HG03095 (cell line): ENCODE results near the gene ITGB6.

Experiments
- ATAC-seq: cut with Tn5 transposase; IDR thresholded peaks from one replicate; pipeline ENCODE4 v1.9.1; 2021; ENCODE audit warnings: moderate library complexity; ENCODE audit not compliant: unreplicated experiment

ITGB6 gene

DNA sequence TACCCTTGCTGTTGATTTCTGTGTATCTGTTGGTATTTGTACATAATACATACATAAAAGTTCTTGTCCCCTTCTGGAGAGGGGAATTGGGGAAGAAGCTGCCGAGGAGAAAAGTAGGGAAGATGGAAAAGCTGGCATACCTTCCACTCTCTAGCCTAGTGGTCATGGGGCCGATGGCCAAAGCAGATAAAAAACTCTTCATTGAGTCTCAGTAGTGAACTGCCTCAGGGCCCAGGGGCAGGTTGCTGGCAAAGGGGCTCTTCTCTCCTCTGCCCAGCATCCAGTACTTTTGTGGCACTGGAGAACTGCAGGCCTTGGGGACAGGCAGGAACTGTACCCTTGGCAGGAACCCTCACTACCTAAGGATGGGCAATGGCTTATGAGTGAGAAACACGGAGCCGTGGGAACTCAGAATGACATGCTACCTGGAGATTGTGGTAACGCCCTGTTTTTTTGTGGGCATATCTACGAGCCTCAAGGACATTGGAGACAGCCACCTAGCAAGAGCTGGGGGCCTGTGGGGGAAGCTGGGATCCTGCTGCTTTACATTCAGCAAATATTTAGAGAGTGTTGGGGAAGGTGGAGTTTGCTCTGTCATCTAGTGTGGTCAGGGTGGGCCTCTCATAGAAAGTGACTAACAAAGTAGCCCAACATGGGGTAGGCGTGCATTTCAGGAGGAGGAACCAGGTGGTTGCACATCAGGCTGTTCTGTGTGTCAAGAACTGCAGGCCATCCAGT lies 22.6 kb upstream of the ITGB6 start:
- ATAC-seq, result no peak

DNA sequence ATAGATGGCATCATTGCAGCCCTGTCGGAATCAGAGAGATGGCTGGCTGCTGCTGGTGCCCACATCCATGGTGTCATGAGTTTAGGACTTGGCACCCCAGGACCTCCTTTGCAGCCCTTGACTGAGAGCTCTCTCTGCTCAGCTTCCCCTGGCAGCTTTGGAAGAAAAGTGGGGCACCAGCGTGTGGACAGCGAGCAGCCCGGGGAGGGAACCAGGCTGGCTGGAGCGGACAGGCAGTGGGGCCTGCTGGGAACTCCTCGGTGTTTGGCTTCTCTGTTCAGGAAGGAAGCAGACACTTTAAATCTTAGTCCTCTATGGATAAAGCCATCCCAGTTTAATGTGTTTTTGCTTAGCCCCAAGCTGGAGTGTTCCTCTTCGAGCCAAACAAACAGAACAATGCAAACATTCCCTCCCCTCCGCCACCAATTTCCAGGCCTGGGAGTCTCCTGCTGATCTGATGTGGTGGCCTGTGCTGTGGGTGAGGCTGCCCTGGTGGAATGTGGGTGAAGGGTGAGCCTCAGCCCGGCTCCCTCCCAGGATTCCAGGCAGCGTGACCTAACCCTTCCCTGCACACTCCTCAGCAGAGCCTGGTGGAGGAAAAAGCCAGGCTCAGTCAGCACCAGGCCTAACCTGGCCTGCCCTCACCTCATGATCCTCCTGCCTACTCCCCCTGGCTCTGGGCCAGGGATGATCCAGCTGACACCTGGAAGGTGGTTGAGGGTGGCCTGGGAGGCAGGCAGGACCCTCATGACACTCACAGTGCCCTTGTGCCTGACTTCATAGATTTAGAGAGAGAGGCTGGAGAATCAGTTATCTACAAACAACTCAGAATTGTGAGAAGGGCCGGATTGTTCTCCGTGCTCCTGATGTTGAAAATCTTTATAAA lies 21.6 kb upstream of the ITGB6 start:
- no peak for ATAC-seq

DNA sequence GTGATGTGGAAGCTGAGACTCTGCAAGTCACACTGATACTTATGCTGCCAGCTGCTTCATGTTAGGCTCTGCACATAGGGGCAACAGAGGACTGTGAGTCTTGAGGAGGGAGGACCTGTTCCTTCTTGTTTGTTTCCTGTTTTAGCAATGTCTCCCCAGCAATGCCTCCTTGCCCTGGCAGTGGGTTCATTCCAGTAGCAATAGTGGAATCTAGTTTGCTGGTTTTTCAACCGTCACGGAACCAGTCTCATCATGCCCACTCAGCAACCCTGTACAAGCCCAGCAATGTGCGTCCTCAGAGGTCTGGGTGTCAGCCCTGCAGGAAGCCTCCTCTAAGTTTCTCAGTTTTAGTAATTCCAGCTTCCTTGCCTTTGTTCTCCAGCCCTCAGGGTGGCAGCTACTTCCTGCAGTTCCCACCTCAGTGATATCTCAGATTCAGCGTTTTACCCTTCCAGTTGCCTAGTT lies 20.5 kb upstream of the ITGB6 start:
- no peak for ATAC-seq

- no peak for ATAC-seq
These were observed 20.0 kb upstream of the ITGB6 start for GRCh38 chr2:160220026-160220425.

- no peak for ATAC-seq
These were observed 14.7 kb upstream of the ITGB6 start for GRCh38 chr2:160214461-160215445.

GRCh38 chr2:160213511-160213910 lies 13.4 kb upstream of the ITGB6 start:
- no peak for ATAC-seq

GRCh38 chr2:160210599-160211138 lies 10.6 kb upstream of the ITGB6 start:
- peak; percentile 94 for ATAC-seq

DNA sequence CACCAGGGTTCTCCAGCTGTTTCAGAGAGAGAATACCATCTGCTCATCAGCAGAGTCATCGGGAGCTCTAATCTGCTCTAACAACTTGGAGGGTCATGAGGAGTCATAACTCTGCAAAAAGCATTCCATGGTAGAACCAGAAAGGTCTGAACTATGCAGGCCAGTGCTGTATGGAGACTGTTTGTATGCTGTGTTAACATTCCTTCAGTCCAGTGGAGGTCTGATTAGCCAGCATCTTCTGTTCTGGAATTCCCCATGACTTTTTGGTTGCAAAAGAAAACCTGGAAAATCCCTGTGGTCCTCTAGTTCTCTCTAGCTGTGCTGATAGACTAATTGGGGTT lies 9.4 kb upstream of the ITGB6 start:
- no peak for ATAC-seq

DNA sequence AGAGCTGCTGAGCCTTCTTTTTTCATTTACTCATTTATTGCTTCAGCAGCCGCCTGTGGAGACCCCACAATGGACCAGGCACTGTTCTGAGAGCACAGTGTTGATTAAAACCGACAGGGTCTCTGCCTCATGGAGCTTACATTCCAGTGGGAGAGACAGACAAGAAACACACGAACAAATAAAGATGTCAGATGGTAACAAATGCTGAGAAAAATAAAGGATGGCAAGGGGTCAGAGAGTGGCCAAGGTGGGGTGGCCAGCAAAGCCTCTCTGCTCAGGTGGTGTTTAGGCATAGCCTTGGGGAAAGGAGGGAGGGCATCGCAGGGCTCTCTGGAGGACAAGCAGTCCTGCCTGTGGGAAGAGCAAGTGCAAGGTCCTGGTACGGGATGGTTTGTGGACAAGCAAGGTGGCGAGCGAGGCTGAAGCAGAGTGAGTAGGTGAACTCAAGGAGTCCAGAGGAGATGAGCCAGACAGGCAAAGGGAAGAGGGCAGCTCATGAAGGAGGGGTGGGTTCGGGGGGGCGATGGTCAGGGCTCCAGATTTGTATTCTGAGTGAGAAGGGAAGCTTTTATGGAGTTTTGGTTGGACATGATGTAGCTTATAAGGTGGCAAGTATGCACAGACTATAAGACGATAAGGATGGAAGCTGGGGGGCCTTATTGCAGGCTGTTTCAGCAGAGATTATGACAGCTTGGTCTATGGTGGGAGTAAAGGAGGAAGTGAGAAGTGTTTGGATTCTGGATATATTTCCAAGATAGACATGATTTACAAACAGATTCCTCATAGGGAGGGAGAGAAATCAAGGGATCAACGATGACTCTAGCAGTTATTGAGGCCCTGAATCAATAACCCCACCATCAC lies 8.8 kb upstream of the ITGB6 start:
- ATAC-seq, result no peak

DNA sequence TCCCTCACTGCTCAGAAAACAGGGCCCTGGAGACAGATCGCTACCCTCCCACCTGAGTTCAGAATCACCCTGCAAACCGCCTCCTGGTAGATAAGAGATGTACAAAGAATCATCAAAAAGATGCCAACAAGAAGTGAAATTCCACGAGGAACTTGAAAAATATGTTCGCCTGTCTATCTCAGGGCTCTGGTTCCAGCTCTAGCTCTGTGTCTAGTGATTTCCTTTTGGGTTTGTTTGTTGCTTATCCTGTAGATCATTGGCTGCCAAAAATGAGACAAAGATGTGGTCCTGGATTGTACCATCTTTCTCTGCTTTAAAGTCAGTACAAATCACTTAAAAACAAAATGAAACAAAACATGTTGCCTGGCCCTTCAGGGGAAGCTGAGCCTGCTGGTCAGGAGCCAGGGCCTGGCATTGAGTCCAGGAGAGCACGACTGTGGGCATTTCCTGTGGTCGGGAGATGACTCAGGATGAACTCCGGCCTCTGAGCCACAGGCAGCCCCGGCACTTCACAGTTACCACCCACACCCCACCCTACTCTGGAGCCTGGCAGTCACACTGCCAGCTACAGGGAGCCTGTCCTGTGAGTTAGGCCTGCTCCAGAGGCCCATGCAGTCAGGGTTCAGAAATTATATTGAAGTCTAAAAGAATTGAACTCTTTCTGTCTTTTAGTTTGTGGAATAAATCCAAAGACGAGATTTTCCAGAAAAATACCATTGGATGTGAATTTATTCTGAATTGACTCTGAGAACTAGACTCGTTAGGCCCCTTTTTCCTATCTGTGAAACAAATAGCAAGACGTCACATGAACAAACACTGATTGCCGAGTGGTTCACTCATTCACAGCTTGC lies 8.0 kb upstream of the ITGB6 start:
- ATAC-seq, result no peak

DNA sequence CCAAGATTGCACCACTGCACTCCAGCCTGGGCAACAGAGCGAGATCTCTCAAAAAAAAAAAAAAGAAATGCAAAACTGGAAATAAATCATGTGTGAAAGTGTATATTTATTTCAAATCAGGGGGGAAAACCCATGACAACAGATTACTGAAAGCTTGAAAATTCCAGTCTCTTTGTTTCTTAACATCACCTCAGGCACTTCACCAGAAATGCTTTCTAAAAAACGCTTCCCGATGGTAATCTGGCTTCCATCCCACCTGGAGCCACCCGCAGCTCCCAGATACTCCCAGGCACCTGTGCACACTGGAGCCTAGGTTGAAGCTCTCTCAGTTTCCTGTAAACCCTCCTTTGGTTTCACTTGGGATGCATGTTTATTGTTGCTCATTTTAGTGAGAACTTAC lies 7.2 kb upstream of the ITGB6 start:
- ATAC-seq, result no peak

GRCh38 chr2:160206436-160206835 lies 6.4 kb upstream of the ITGB6 start:
- no peak for ATAC-seq

GRCh38 chr2:160205505-160205904 lies 5.4 kb upstream of the ITGB6 start:
- no peak for ATAC-seq

DNA sequence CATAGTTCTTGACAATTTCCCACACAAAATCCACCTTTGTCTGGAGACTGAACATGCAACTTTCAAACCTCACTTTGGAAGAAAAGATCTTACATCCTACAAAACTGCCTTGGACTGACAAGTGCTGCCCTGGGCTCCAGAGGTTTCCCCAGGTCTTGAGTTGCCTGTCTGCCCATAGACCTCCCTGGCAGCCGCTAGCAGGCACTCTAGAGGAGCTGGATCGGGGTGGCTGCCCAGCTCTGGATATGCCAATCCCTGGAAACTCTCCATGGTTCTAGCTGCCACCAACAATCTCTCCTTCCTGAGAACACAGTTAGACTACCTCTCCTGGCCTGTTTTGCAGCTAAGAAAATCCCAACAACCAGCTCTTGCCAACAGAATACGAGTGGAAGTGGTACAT lies 3.4 kb upstream of the ITGB6 start:
- no peak for ATAC-seq

- ATAC-seq, result no peak
These were observed 2.9 kb upstream of the ITGB6 start for GRCh38 chr2:160203007-160203406.

GRCh38 chr2:160201849-160202539 lies 1.9 kb upstream of the ITGB6 start:
- no peak for ATAC-seq

GRCh38 chr2:160200921-160201320 lies 849 bp upstream of the ITGB6 start:
- no peak for ATAC-seq

DNA sequence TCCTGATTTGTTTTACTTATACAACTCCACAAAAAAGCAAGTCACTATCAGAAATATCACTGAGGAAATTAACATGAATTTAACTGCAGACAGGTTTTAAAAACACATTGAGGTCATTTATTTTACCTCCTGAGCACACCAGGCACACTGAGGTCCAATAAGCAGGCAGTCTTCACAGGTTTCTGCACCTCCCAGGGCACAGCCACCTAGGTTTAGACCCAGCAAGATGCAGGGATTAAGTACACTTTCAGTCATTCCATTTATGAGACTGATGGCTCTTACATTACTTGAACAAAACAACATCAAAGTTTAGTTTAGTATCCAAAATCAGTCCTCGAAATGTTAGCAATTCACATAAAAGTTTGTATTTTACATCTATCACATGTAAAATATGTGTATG lies 1.0 kb downstream of the ITGB6 start:
- no peak for ATAC-seq
